ENCODE measurements around the gene VPS18.

The VPS18 gene

DNA sequence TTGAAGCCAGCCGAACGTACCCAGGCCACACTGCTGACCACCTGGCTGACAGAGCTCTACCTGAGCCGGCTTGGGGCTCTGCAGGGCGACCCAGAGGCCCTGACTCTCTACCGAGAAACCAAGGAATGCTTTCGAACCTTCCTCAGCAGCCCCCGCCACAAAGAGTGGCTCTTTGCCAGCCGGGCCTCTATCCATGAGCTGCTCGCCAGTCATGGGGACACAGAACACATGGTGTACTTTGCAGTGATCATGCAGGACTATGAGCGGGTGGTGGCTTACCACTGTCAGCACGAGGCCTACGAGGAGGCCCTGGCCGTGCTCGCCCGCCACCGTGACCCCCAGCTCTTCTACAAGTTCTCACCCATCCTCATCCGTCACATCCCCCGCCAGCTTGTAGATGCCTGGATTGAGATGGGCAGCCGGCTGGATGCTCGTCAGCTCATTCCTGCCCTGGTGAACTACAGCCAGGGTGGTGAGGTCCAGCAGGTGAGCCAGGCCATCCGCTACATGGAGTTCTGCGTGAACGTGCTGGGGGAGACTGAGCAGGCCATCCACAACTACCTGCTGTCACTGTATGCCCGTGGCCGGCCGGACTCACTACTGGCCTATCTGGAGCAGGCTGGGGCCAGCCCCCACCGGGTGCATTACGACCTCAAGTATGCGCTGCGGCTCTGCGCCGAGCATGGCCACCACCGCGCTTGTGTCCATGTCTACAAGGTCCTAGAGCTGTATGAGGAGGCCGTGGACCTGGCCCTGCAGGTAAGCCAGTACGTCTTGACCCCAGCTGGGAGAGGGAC, 6.2 kb downstream of the VPS18 start:
- DNase-seq (ENCODE audit: insufficient read length, low spot score) (no peak), FAIRE-seq (no peak)
- TF ChIP-seq POLR2A (IDR thresholded peaks at IDR 0.05; ENCODE audit: low read depth, low read length), result no peak

DNA sequence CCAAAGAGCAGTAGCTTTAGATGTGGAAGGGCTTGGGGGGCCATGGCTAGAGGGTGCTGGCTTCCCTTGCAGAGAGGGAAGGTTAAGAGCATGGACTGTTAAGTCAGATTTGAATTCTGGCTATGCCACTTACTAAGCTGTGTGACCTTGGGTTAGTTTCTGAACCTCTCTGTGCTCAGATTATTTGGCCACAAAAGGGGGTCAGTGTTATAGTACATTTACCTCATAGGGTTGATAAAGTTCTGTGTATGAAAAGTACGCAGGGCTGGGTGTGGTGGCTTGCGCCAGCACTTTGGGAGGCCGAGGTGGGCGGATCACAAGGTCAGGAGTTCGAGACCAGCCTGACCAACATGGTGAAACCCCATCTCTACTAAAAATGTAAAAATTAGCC, 6.8 kb downstream of the VPS18 start:
- no peak for DNase-seq (ENCODE audit: insufficient read length, low spot score)
- no peak for FAIRE-seq
- TF ChIP-seq POLR2A (IDR thresholded peaks at IDR 0.05; ENCODE audit: low read depth, low read length), result no peak

DNA sequence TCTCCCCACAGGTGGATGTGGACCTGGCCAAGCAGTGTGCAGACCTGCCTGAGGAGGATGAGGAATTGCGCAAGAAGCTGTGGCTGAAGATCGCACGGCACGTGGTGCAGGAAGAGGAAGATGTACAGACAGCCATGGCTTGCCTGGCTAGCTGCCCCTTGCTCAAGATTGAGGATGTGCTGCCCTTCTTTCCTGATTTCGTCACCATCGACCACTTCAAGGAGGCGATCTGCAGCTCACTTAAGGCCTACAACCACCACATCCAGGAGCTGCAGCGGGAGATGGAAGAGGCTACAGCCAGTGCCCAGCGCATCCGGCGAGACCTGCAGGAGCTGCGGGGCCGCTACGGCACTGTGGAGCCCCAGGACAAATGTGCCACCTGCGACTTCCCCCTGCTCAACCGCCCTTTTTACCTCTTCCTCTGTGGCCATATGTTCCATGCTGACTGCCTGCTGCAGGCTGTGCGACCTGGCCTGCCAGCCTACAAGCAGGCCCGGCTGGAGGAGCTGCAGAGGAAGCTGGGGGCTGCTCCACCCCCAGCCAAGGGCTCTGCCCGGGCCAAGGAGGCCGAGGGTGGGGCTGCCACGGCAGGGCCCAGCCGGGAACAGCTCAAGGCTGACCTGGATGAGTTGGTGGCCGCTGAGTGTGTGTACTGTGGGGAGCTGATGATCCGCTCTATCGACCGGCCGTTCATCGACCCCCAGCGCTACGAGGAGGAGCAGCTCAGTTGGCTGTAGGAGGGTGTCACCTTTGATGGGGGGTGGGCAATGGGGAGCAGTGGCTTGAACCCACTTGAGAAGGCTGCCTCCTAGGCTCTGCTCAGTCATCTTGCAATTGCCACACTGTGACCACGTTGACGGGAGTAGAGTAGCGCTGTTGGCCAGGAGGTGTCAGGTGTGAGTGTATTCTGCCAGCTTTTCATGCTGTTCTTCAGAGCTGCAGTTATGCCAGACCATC, 8.6 kb downstream of the VPS18 start:
- DNase-seq (ENCODE audit: insufficient read length, low spot score) (no peak), FAIRE-seq (no peak)
- TF ChIP-seq POLR2A (IDR thresholded peaks at IDR 0.05; ENCODE audit: low read depth, low read length), result no peak

DNA sequence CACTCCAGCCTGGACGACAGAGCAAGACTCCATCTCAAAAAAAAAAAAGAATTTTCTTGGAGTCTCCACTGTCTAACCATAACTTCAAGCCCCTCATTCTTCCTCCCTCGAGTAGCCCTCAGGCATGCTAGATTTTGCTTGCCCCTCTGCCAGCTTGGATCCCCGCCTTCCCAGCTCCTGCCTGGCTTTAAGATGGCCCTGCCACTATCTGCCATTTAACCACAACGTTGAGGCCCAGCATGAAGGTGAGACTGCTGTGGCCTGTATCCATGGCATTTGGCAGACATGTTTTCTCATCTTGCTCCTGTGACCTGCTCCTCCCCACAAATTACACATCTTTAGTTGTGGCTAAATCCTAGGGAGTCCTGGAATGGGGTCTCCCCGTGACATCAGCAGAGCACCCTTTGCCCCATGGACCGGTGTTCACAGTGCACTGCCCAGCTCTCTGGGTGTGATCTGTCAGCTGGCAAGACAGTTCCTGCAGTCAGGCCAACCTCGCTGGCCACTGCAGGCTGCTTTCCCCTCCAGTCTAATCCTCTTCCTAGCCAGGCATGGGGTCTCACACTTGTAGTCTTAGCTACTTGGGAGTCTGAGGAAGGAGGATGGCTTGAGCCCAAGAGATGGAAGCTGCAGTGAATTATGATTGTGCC, 10.4 kb downstream of the VPS18 start:
- TF ChIP-seq POLR2A (IDR thresholded peaks at IDR 0.05; ENCODE audit: low read depth, low read length), result no peak
- DNase-seq (ENCODE audit: insufficient read length, low spot score), result no peak
- FAIRE-seq, result no peak

DNA sequence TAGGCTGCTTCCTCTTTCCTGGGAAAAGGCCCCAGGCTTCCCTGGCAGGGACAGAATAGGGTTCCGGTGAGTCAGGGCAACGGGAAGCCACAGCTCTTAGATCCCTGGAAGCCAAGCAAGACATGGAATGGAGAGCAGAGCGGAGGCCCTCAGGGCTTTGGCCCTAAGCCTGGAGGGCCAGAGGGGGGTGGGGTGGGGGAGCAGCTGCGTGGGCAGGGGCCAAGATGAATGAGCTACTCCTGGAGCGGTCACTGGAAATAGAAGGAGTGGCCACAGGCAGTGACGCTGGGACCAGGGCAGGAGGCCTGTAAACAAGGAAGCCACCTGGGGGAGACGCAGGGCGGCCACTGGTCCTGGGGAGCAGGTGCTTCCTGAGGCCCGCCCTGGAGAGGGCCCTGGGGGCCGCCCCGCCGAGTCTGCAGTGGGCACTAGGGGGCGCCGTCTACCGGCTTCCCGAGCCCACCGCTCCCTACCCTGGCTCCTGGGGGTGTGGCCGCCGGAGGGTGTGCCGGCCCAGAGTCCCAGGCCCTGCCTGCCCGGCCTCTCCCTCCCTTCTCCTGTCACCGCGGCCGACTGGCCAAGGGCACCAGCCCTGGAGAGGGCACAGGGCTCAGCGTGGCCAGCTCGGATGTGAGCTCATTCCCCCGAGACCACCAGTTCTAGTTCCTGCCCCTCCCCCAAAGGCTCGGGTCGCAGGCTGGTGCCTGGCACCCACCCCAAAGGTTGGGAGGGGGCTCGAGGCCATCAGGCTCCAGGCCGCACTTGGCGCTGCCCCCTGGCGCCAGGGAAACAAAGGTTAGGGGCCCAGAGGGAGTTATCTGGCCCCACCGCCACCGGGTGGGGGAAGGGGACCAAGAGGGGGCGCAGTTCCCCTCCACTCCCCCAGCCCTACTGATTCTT, 12.1 kb downstream of the VPS18 start:
- FAIRE-seq, result peak; percentile 83
- peak; percentile 93 for DNase-seq (ENCODE audit: insufficient read length, low spot score)
- peak; percentile 25; the same call in 1 of the 2 replicates for TF ChIP-seq POLR2A (IDR thresholded peaks at IDR 0.05; ENCODE audit: low read depth, low read length)

DNA sequence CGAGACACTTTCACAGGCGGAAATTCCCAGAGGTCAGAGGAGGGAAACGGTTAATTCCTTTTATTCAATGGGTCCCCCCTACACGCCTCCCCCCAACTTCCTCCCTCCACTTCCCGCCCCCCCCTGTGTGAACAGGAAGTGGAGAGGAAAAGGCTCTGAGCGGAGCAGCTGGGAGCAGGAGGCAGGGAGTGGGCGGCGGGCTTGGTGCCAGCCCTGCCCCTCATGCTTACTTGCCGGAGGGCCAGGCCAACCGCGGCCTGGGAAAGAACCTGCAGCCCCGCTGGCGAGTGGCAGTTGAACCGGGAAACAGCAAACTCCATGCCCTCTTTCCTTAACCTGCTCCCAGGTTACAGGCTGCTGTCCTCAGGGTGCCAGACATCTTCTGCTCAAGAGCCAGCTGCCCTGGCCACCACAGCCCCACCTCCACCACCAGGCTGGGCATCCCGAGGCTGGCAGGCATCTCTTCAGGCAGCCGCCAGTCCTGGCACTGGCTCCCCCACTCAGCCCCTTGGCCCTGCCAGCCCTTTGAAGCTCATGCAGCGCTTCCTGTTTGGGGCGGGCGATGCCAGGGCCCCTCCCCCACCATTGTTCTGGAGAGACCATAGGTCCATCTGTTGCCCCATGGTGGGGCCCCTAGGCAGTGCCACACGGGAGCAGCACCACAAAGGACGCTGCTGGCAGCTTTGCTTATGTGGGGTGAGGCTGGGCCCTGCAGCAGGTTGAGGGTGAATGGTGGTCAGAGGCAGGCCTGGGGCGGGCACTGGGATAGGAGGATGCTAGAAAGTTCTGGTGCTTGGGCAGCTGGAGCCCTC, 12.9 kb downstream of the VPS18 start:
- TF ChIP-seq POLR2A (IDR thresholded peaks at IDR 0.05; ENCODE audit: low read depth, low read length), result no peak
- DNase-seq (ENCODE audit: insufficient read length, low spot score) (no peak), FAIRE-seq (no peak)

DNA sequence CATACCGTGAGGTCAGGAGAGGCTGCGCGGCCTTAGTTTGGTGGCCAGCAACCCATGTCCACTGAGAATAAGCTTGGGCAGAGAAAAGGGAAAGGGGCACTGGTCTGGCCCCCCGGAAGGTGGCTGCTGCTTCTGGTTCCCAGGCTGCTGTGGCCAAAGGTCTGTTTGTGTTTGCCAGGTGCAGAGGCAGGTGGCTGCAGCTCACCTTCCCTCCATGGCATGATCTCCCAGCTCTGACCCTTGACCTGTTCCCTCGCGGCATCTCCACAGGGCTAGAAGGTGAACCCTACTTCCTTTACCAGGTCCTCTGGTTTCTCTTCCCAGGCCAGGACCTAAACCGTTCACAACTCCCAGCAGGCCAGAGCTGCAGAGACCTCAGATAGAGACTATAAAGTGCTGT, 13.8 kb downstream of the VPS18 start:
- TF ChIP-seq POLR2A (IDR thresholded peaks at IDR 0.05; ENCODE audit: low read depth, low read length), result no peak
- DNase-seq (ENCODE audit: insufficient read length, low spot score), result no peak
- FAIRE-seq, result no peak

DNA sequence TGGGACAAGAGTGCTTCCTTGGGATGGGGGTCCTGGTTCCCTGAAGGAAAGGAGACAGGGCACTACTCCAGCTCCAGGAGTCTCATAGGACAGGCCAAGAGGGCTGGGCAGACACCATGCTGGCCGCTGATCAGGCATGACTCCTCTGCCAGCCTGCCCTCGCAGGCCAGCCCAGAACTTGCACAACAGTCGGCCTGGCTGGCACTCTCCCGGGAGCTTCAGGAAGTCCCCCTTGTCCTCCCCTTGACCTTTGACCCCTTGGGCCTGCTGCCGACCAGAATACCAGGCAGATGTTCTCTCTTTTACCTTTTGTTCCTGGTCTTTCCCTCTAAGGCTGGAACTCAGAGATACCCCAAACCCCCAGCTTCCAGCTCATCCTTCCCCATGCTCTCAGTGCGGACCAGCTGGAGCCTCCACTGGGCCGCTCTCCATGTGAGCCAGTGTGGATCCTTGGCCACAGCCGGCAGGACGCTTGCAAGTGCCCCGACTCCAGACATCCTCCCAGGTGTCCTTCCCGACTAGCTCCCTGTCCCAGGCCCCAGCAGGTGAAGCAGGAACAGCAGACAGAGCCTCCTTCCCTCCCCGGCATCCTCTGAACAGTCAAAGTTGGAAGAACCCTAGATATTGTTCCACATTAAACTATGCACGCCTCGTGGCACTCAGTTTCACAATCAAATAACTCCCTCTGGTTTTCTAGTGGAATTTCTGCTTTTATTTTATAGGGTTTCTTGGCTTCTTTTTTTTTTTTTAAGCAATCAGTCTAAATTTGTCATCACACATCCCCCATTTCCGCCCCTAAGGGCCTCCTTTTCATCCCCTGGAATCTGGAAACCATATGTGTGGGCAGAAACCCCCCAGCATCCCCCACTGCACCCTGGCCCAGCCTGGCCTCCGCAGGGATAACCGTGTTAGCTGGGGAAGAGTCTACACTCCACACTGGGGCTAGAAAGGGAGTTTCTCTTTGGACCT, 15.7 kb downstream of the VPS18 start:
- FAIRE-seq, result no peak
- no peak for TF ChIP-seq POLR2A (IDR thresholded peaks at IDR 0.05; ENCODE audit: low read depth, low read length)

DNA sequence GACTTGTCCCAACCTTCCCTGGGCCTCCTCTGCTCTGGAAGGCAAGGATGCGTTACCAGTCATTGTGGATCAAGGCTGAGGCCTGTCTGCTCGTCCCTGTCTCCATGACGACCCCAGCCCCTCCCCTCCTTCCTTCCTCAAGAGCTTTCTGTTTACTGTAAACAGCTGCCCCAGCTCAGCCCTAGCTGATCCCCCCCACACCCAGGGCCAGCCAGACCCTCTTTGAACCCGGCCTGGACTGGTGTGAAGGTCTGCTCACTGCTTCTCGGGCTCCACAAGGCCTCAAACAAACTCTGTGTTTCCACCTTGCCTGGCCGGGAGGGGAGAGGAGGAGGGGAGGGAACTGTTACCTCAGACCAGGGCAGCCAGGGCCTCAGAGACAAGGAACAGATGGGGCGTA, 16.9 kb downstream of the VPS18 start:
- FAIRE-seq (no peak), DNase-seq (ENCODE audit: insufficient read length, low spot score) (no peak)
- TF ChIP-seq POLR2A (IDR thresholded peaks at IDR 0.05; ENCODE audit: low read depth, low read length), result no peak

More for the DNA sequence above, 15.7 kb downstream of the VPS18 start:
- no peak for DNase-seq (ENCODE audit: insufficient read length, low spot score)

DNA sequence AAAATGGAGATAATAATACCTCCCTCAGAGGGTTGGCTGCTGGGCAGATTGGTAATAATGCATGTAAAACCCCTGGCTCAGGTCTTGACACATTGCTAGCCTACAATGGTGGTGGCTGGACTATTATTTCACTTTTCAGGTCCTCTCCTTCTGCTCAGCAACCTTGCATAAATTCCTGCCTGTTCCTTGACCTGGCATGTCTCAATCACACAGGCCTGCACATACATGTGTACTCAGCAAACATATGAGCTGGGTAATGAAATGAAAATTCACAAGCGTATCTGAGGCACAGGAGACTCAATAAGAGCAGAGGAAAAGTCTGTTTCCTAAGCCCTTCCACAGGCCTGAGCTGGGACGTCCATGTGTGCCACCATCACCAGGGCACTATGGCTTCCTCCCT, 17.4 kb downstream of the VPS18 start:
- TF ChIP-seq POLR2A (IDR thresholded peaks at IDR 0.05; ENCODE audit: low read depth, low read length), result no peak
- FAIRE-seq, result no peak
- no peak for DNase-seq (ENCODE audit: insufficient read length, low spot score)

DNA sequence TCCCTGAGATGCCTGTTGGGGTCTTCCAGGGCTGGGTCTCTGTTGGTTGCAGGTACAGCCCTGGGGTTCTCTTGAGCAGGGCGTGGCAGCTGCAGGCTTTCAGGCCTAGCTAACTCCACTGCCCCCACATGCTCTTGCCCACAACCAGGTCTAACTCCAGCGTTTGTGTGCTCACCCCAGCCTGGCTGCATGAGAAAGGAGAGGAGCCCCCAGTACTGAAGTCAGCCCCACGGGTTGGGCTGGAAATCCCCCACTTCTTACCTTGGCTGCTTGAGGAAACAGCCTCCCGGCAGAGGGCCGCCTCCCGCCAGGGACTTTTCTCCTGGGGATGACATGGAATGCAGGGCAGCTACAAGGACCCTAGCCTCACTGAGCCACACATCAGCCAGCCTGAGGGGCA, 18.2 kb downstream of the VPS18 start:
- no peak for DNase-seq (ENCODE audit: insufficient read length, low spot score)
- no peak for TF ChIP-seq POLR2A (IDR thresholded peaks at IDR 0.05; ENCODE audit: low read depth, low read length)
- no peak for FAIRE-seq

Measured in H54 (cell line).